Left cardiac atrium (tissue), 4 donors: ENCODE measurements around the gene DGKD. TPM values are rescaled to one million over a fixed set of nuclear protein-coding genes. Genes with fewer than 3 reads are reported as not detected.

Experiments used
- ATAC-seq, 2 donors: fragments of 200-7000 bp; cut with Tn5 transposase; one replicate each; pipeline ENCODE4 v1.9.1; 2020; ENCODE audit warnings: mild to moderate bottlenecking in 2 of 2, moderate library complexity in 2 of 2
- DNase-seq: peaks from one replicate; pipeline ENCODE4 v3.0.0-alpha.2; 2020
- intact Hi-C, 2 donors: fragments of 100-400 bp; cut with DNase I; formaldehyde crosslinking; loops; one replicate each; pipeline versions ENCODE4 v1.14.1 to v1.15.1; 2022 to 2023
- total RNA-seq, 2 donors: library from RNA; stranded (reverse); fragmentation: NEBNext Ultra II Directional; extraction: Animal tissue kit (Norgen Biotek cat#: 25700); gene quantifications; one replicate each; pipeline ENCODE4 v1.2.1, GENCODE V29; 2021
- donor health status: DM: no; HTN: yes; CAD: no.
- donor health status: DM: no; HTN: yes; CAD: no; lungs with severe emphysema.
- donor health status: DM: yes; HTN: yes; CAD: no.
- donor health status: Dilated cardiomyopathy.

Gene DGKD
- total RNA-seq, 2 donors from 2014 or later = 31.9 to 64.9 TPM

- peak; percentile 15 for DNase-seq
- ATAC-seq = no peak
- intact Hi-C loops = no loop called here
Observed at GRCh38 chr2:233476651-233477547, 122.6 kb downstream of the DGKD start.

- intact Hi-C loops = no loop called here
- no peak for DNase-seq
Observed at GRCh38 chr2:233477548-233478433, 123.5 kb downstream of the DGKD start.

DNA sequence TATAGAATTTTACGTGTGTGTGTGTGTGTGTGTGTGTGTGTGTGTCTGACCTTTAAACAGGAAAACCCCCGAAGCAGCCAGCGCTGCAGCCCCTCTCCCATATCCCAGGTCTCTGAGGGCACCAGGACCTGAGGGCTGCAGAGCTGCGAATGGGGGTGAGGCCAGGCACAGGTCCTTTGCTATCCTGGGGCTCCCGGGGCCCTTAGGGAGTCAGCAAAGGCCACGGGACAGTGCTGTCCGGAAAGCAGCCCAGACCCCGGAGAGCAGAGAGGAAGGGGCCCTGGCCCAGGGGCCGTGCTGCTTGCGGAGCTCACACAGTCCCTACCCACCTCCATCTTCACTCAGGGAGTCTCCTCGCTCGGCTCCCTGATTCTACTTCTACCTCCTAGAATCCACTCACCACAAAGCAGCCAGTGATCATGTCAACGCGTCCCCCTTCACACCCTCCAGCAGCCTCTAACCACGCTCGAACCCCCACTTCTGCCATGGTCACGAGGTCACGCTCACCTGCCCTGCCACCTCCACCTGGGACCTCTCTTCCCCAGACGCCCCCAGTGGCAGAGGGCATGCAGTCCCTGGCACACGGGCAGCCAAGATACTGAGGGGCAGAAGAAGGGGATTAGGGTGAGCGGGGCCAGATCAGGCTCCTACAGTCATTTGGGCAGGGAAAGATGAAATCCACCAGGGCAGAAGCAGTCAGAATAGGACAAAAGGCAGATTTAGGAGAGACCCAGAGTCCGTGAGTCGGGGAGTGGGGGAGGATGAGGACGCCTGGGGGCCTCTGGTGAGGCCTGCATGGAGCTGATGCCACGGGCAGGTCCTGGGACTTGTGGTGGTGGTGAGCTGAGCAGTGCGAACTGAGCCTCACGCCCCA is 125.6 kb downstream of the DGKD start:
- intact Hi-C loops = no loop called here
- no peak for ATAC-seq
- DNase-seq = no peak

More at GRCh38 chr2:233477548-233478433, 123.5 kb downstream of the DGKD start:
- ATAC-seq = no peak

DNA sequence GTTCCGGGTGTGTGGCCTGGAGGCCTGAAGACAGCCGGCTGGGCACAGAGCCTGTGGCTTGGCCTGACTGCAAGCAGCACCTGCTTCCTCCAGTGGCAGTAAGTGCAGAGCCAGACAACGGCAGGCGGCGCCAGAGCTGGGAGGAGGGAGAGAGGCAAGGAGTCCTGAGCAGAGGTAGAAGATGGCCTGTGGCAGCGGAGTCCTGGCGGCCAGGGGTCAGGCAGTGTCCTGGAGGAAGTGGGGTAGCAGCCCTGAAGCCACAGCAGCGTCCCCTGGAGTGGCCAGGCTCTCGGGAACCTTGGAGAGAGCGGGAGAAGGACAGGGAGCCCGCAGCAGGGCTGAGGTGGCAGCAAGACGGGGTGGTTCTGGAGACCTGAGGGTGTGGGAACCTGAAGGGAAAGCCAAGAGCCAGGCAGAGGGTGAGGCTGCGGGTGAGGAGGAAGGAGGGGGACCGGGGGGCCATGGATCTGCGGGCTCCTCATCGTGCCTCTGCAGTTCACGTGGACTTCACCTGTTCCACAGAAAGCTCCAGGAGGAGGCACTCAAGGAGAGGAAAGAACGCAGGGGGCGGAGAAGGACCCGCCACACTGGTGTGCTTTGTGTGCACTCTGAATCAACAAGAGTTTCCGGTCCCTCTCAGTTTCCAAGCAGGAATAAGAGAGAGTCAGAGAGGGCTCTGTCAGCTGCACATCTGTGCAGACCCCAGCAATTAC is 126.4 kb downstream of the DGKD start:
- no peak for DNase-seq
- ATAC-seq = peak; percentile 12 to 41
- intact Hi-C loops = no loop called here

- ATAC-seq (peak in 1 of 2 donors; percentile 60), DNase-seq (no peak)
- intact Hi-C loops = no loop called here
Observed at GRCh38 chr2:233481368-233482142, 127.3 kb downstream of the DGKD start.

DNA sequence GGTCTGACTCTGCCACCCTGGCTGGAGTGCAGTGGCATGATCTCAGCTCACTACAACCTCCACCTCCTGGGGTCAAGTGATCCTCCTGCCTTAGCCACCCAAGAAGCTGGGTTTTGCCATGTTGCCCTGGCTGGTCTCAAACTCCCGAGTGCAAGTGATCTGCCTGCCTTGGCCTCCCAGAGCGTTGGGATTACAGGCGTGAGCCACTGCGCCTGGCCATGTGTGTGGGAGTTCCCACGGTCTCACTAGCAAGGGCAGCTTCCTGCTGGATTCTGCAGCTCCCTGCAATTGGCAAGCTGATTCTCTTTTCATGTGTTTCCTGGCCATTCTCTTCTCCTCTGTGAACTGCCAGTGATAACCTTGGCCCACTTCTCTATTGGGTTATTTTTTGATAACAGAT is 128.3 kb downstream of the DGKD start:
- intact Hi-C loops = no loop called here
- ATAC-seq (no peak), DNase-seq (no peak)

GRCh38 chr2:233485726-233486125 is 131.4 kb downstream of the DGKD start:
- DNase-seq (no peak), ATAC-seq (no peak)
- intact Hi-C loops = no loop called here

DNA sequence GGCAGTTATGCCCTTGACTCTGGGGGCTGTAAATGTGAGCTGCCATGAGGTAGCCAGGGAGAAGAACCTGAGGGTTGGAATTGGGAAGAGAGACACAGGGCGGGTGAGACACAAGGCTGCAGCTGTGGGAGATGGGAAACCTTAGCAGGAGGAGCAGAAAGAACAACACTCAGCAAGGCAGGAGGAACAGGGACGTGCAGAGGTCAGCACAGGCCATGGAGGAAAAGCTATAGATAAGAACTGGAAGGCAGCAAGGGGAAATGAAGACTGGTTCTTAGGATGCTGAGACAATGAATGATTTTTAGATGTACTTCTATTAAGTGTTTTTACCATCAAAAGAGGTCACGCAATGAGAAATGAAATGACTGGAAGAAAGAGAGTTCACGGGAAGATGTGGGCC is 132.1 kb downstream of the DGKD start:
- ATAC-seq (no peak), DNase-seq (no peak)
- intact Hi-C loops = no loop called here

- intact Hi-C loops = no loop called here
- ATAC-seq = peak; percentile 39 to 44
- no peak for DNase-seq
Observed at GRCh38 chr2:233486778-233487552, 132.7 kb downstream of the DGKD start.

- no peak for ATAC-seq
- DNase-seq = no peak
- intact Hi-C loops = no loop called here
Observed at GRCh38 chr2:233487748-233488345, 133.6 kb downstream of the DGKD start.

DNA sequence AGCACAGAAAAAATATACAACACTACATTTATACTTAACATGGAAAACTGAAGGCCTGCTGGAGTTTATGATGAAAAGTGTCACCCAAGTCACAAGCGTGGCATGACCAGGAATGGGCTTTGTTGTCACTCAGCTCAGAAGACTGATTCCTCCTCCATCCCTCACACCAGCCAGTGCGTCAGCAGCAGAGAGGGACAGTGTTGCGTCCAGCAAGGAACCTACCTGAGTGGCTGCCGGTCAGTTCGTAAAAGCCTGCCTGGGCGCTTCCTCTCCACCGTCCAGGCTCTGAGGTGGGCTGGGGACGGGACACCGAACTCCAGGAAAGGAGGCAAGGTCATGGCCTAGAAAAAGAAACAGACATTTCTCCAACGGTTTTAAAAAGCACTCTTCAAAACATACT is 134.8 kb downstream of the DGKD start:
- intact Hi-C loops = no loop called here
- no peak for ATAC-seq

GRCh38 chr2:233489666-233490065 is 135.4 kb downstream of the DGKD start:
- intact Hi-C loops = no loop called here
- peak in 1 of 2 donors; percentile 55 for ATAC-seq
- no peak for DNase-seq

More for the DNA sequence above, 134.8 kb downstream of the DGKD start:
- DNase-seq = no peak

DNA sequence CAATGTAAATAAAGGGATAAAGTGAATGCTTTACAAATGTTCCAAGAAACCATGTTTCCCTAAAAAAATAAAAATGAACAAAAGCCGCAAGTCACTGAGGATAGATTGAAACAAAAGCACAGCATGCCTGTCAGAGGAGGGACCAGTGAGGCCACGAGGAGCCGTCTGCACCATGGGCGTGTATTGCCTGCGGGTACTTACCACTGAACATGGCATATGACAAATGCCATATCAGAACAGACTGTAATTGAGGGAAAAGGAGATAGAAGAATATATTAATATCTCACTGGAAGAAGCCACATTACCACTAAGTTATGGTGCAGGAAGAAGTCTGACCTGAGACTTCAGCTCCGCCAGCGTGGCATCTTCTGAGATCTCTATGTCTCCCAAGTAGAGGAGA is 136.5 kb downstream of the DGKD start:
- intact Hi-C loops = no loop called here
- no peak for DNase-seq
- no peak for ATAC-seq

GRCh38 chr2:233491326-233491725 is 137.0 kb downstream of the DGKD start:
- ATAC-seq = no peak
- intact Hi-C loops = no loop called here
- DNase-seq = no peak

DNA sequence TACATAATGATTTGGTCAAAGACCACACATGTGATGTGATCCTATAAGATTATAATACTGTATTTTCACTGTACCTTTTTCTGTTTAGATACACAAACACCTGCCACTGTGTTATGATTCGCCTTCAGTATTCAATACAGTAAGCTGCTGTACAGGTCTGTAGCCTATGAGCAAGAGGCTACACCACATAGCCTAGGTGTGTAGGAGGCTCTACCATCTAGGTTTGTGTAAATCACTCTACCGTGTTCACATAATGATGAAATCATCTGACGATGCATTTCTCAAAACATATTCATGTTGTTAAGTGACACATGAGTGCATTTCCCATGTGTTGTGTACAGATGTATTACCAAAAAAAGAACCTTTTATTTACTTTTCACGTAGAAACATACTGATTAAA is 137.8 kb downstream of the DGKD start:
- DNase-seq (no peak), ATAC-seq (no peak)
- intact Hi-C loops = no loop called here

DNA sequence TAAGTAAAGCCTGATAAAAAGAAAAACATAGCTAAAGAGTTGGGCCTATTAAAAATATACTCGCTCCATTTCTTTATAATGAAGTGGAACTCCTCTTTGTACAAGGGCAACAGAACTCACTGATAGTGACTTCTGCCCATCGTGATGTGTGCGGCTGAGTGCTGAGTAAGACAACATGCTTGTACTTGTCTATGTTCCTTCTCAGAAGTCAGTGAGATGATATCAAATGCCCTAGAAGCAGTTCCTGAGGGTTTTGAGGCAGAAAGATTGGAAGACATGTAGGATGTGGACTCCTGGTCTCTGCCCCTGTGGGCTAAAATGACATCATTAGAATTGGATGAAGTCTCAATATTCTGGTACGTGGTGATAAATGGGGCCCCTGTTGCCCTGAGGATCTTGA is 138.5 kb downstream of the DGKD start:
- no peak for DNase-seq
- intact Hi-C loops = no loop called here
- ATAC-seq = no peak
